Ishikawa (cell line): Measurements from ENCODE around the gene FNDC8.

Experiments used
- CEBPB ChIP-seq: IDR thresholded peaks from 2 replicates; pipeline ENCODE4 v1.6.1; 2012
- CREB1 ChIP-seq: IDR thresholded peaks from 2 replicates; pipeline ENCODE4 v1.6.1; 2012; ENCODE audit warnings: low read depth
- EGR1 ChIP-seq: IDR thresholded peaks from 2 replicates; pipeline ENCODE4 v1.6.1; 2012
- EP300 ChIP-seq: IDR thresholded peaks from 2 replicates; pipeline ENCODE4 v1.6.1; 2012; ENCODE audit warnings: borderline replicate concordance
- FOXM1 ChIP-seq: IDR thresholded peaks from 2 replicates; pipeline ENCODE4 v1.6.1; 2012; ENCODE audit warnings: low read depth, borderline replicate concordance
- NFIC ChIP-seq: IDR thresholded peaks from 2 replicates; pipeline ENCODE4 v1.6.1; 2012
- RAD21 ChIP-seq: IDR thresholded peaks from 2 replicates; pipeline ENCODE4 v1.6.1; 2012; ENCODE audit warnings: low read depth
- TAF1 ChIP-seq: IDR thresholded peaks from 2 replicates; pipeline ENCODE4 v1.6.1; 2012; ENCODE audit warnings: low read depth, mild to moderate bottlenecking
- TCF12 ChIP-seq: IDR thresholded peaks from 2 replicates; pipeline ENCODE4 v1.6.1; 2012; ENCODE audit warnings: low read depth
- TEAD4 ChIP-seq: IDR thresholded peaks from 2 replicates; pipeline ENCODE4 v1.6.1; 2012
- YY1 ChIP-seq: IDR thresholded peaks from 2 replicates; pipeline ENCODE4 v1.6.1; 2012; ENCODE audit warnings: low read depth
- ZBTB7A ChIP-seq: IDR thresholded peaks from 2 replicates; pipeline ENCODE4 v1.6.1; 2012; ENCODE audit warnings: low read depth
- TF ChIP-seq, protein P1 (sequence below): IDR thresholded peaks from 2 replicates; pipeline ENCODE4 v1.6.1; 2012
- TF ChIP-seq, protein P2 (sequence below): IDR thresholded peaks from 2 replicates; pipeline ENCODE4 v1.6.1; 2012
- TF ChIP-seq, protein P3 (sequence below): IDR thresholded peaks from 2 replicates; pipeline ENCODE4 v1.6.1; 2012; ENCODE audit warnings: low read depth, mild to moderate bottlenecking

The FNDC8 gene

DNA sequence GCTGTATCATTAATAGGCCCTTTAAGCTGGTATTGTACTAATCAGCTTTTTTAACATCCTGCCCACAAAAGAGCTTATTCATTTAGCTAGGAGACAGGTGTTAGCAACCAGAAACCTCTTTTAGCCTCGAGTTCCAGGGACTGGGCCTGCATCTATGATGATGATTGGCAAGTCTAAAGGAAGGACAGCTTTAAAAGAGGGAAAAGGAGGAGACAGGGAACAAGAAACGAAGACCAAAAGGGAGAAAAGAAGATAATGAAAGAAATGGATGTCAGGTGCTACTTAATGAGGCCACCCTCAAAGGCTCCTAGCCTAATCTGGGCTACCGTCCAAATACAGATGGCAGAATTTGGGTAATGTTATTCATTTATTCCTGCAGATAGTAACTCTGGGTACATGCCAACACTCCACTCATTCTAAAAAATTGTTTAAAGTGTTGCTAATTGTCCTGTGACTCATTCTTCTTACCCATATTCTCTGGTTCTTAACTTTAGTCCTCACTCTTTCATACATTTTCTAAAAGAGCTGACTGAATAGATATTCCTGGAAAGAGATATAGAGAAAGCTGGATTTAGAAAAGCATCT, 39.2 kb upstream of the FNDC8 start:
- TF ChIP-seq NFIC (peak; percentile 56), CREB1 (no peak)

DNA sequence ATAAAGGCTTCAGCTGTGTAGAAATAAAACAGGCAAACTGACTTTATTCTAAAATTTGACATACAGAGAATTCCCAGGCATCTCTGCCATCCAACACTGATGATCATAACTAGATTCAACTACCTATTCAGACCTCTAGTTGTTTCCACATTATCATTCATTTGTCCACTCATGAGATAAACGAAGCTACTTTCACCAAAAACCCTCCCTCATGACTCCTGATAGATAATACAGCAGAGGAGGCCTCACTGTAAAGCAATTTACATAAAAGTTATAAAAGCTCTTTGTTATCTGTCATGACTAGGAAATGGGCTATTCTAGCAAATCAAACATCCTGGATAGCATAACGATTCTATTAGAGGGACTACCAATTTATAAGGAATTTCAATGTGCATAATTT, 38.3 kb upstream of the FNDC8 start:
- TF ChIP-seq EP300: no peak

DNA sequence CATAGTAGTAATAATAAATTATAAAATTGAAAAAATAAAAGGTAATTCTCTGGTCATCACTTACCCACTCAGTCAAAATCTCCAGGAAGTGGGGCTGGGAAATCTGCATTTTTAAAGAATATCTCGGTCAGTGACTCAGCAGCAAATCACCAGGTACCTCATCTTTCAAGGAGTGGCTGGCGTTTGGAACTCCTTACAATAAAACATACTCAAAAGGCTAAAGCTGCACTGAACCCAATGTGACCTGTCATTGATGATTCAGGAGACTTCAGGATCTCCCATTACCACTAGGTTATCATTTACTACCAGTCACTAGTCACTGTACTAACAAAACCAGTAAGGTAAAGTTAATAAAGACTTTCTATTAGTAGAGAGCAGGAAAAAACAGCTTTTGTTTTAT, 36.4 kb upstream of the FNDC8 start:
- TF ChIP-seq CEBPB: no peak
- no peak for TF ChIP-seq FOXM1
- no peak for TF ChIP-seq EGR1
- TF ChIP-seq TAF1: no peak
- TF ChIP-seq YY1: no peak
- TF ChIP-seq, protein P1, sequence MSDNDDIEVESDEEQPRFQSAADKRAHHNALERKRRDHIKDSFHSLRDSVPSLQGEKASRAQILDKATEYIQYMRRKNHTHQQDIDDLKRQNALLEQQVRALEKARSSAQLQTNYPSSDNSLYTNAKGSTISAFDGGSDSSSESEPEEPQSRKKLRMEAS: no peak
- no peak for TF ChIP-seq CREB1
- TF ChIP-seq, protein P2, sequence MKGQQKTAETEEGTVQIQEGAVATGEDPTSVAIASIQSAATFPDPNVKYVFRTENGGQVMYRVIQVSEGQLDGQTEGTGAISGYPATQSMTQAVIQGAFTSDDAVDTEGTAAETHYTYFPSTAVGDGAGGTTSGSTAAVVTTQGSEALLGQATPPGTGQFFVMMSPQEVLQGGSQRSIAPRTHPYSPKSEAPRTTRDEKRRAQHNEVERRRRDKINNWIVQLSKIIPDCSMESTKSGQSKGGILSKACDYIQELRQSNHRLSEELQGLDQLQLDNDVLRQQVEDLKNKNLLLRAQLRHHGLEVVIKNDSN: no peak
- no peak for TF ChIP-seq TCF12

DNA sequence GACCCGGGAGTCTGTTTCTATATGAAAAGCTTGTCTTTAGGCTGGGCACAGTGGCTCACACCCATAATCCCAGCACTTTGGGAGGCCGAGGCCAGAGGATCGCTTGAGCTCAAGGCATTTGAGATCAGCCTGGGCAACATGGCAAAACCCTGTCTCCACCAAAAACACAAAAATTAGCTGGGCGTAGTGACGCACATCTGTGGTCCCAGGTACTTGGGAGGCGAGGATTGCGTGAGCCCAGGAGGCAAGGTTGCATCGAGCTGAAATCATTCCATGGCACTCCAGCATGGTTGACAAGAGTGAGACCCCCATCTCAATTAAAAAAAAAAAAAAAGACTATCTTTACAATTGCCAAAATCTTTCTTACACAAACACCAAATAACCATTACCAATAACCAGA, 35.3 kb upstream of the FNDC8 start:
- no peak for TF ChIP-seq YY1
- TF ChIP-seq, protein P3, sequence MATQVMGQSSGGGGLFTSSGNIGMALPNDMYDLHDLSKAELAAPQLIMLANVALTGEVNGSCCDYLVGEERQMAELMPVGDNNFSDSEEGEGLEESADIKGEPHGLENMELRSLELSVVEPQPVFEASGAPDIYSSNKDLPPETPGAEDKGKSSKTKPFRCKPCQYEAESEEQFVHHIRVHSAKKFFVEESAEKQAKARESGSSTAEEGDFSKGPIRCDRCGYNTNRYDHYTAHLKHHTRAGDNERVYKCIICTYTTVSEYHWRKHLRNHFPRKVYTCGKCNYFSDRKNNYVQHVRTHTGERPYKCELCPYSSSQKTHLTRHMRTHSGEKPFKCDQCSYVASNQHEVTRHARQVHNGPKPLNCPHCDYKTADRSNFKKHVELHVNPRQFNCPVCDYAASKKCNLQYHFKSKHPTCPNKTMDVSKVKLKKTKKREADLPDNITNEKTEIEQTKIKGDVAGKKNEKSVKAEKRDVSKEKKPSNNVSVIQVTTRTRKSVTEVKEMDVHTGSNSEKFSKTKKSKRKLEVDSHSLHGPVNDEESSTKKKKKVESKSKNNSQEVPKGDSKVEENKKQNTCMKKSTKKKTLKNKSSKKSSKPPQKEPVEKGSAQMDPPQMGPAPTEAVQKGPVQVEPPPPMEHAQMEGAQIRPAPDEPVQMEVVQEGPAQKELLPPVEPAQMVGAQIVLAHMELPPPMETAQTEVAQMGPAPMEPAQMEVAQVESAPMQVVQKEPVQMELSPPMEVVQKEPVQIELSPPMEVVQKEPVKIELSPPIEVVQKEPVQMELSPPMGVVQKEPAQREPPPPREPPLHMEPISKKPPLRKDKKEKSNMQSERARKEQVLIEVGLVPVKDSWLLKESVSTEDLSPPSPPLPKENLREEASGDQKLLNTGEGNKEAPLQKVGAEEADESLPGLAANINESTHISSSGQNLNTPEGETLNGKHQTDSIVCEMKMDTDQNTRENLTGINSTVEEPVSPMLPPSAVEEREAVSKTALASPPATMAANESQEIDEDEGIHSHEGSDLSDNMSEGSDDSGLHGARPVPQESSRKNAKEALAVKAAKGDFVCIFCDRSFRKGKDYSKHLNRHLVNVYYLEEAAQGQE: no peak
- TF ChIP-seq RAD21: no peak
- TF ChIP-seq, protein P2: no peak
- no peak for TF ChIP-seq CEBPB
- TF ChIP-seq FOXM1: no peak
- TF ChIP-seq TAF1: no peak
- no peak for TF ChIP-seq EP300
- TF ChIP-seq, protein P1: no peak
- no peak for TF ChIP-seq CREB1
- TF ChIP-seq ZBTB7A: no peak

DNA sequence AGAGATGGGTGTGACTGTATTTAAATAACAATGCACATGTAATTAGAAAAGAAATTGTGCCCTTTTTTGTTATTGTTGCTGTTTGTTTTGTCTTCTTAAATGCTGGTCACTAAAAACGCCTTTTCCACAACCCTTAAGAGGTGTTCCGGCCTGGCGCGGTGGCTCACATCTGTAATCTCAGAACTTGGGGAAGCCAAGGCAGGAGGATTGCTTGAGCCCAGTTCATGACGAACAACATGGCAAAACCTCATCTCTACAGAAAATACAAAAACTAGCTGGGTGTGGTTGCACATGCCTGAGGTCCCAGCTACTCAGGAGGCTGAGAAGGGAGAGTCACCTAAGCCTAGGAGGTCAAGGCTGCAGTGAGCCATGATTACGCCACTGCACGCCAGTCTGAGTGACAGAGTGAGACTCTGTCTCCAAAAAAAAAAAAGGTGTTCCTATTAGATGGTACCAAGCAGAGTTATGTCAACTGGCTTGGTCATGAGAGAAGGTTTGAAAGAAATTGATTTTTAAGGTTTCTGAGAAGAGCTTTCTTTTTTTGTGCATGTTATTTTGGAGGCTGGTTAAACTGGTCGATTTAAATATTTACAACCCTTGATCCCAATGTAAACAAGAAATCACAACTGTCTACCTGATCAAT, 34.4 kb upstream of the FNDC8 start:
- TF ChIP-seq, protein P1: no peak
- TF ChIP-seq EGR1 (no peak), RAD21 (no peak), YY1 (no peak), TAF1 (no peak), TCF12 (no peak), FOXM1 (no peak), CREB1 (no peak), NFIC (no peak), ZBTB7A (no peak), TEAD4 (no peak), EP300 (no peak)
- TF ChIP-seq, protein P3: no peak

DNA sequence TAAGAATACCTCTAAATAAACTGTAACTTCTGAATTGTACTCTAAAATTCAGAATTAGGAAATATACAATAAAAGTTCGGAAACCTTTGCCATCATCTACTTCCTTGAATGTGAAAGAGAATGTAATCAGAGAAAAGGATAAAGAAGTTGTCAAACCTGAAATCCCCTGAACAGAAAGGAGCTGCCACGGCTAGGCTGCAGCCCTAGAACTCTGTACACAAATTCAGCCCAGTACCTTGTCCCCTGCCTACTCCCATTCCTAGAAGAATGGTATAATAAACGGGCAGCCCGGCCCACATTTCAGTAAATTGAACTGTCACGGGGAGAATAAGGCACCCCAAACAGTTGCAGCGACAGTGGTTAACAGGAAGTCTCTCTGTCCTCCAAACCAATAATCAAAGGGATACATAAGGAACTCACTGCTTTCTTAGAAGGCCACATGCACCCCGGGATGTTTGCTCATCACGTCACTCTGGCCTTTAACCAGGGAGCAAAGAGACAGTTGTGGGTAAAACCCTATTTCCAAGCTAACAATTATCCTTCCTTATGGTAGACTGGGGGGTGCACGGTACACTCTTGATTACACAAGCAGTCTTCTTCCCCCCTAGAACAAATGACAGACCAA, 33.6 kb upstream of the FNDC8 start:
- TF ChIP-seq TCF12 (no peak), TAF1 (no peak), NFIC (no peak), ZBTB7A (no peak), TEAD4 (no peak), CEBPB (no peak), RAD21 (no peak), EGR1 (no peak), YY1 (no peak), CREB1 (no peak), EP300 (no peak), FOXM1 (no peak)
- TF ChIP-seq, protein P1: no peak
- TF ChIP-seq, protein P3: no peak
- TF ChIP-seq, protein P2: no peak
